A549 (cell line): ENCODE data around the gene CCL4. TPM values are rescaled to one million over a fixed set of nuclear protein-coding genes. Genes with fewer than 3 reads are reported as not detected.
A peak's percentile ranks its signal among the peaks of the same experiment; 100 is the strongest.
"Not testable (repeated sequence)": the region's sequence is repeated elsewhere in the genome, so short reads cannot be mapped to it uniquely, and the experiment has no call there.

Experiments used
- ATAC-seq, 2 experiments: fragments of 200-7000 bp in 1 of 2; fragments of >200 bp in 1 of 2; cut with Nextera tagmentation in 1 of 2; cut with Tn5 transposase in 1 of 2; 3 replicates each; pipeline versions ENCODE4 v1.8.0 to v1.9.1; 2018 to 2020; ENCODE audit warnings: mild to moderate bottlenecking in 1 of 2, moderate library complexity in 1 of 2
- CTCF ChIA-PET: fragments of 300-600 bp; sonication (Branson Sonifier 250); formaldehyde crosslinking; extraction: SDS; loops from one replicate; lab custom pipeline; 2021; ENCODE audit warnings: antibody characterized with exemption, inconsistent platforms; lab: Yijun Ruan, JAX
- POLR2A ChIA-PET: fragments of 350-600 bp; formaldehyde crosslinking; extraction: SDS; loops from one replicate; lab custom pipeline; 2021; ENCODE audit warnings: antibody characterized with exemption, inconsistent platforms; lab: Yijun Ruan, JAX
- DNase-seq, 2 experiments: peaks; one replicate each; pipeline versions ENCODE4 v3.0.0 to v3.0.0-alpha.2; 2011 to 2016; ENCODE audit warnings: low read depth in 1 of 2, low spot score in 1 of 2
- FAIRE-seq: peaks from 2 replicates; lab custom pipeline; 2011; peaks lifted over from hg19 to GRCh38; lab: Jason Lieb, UNC
- H3K27ac ChIP-seq, 2 experiments: fragments of >200 bp; sonication (Bioruptor Twin); formaldehyde crosslinking; 3 replicates each; pipeline ENCODE4 v1.5.1; 2016 to 2017
- H3K4me1 ChIP-seq: fragments of >200 bp; sonication (Bioruptor Twin); formaldehyde crosslinking; 3 replicates; pipeline ENCODE4 v1.6.1; 2016
- H3K4me2 ChIP-seq: fragments of >200 bp; sonication (Bioruptor Twin); formaldehyde crosslinking; 3 replicates; pipeline ENCODE4 v1.6.1; 2016
- H3K4me3 ChIP-seq: fragments of >200 bp; sonication (Bioruptor Twin); formaldehyde crosslinking; 3 replicates; pipeline ENCODE4 v1.5.1; 2016
- H3K9me3 ChIP-seq: fragments of >200 bp; sonication (Bioruptor Twin); formaldehyde crosslinking; 3 replicates; pipeline ENCODE4 v1.6.1; 2016
- ATOH8 ChIP-seq: fragments of 250-450 bp; sonication (Bioruptor Pico); IDR thresholded peaks from 2 replicates; pipeline ENCODE4 v1.5.0; 2020; ENCODE audit warnings: low read depth, mild to moderate bottlenecking, moderate library complexity
- BHLHE40 ChIP-seq: IDR thresholded peaks from 2 replicates; pipeline ENCODE4 v1.6.1; 2012; ENCODE audit warnings: low read depth, low read length, inconsistent platforms
- HDAC2 ChIP-seq: fragments of 200-600 bp; sonication (generic); IDR thresholded peaks from 2 replicates; pipeline ENCODE4 v1.6.1; 2016
- HMGXB4 ChIP-seq: fragments of 250-450 bp; sonication (Bioruptor Pico); IDR thresholded peaks from 2 replicates; pipeline ENCODE4 v1.5.0; 2021; ENCODE audit warnings: mild to moderate bottlenecking, moderate library complexity, borderline replicate concordance
- HOXA7 ChIP-seq: fragments of 250-450 bp; sonication (Bioruptor Pico); IDR thresholded peaks from 2 replicates; pipeline ENCODE4 v1.5.0; 2020; ENCODE audit warnings: mild to moderate bottlenecking, moderate library complexity
- KDM1A ChIP-seq: fragments of 200-600 bp; sonication (generic); IDR thresholded peaks from 2 replicates; pipeline ENCODE4 v1.6.1; 2016; ENCODE audit warnings: low read depth, mild to moderate bottlenecking
- MYC ChIP-seq: IDR thresholded peaks from 2 replicates; pipeline ENCODE4 v1.6.1; 2012; ENCODE audit warnings: mild to moderate bottlenecking, inconsistent platforms, low read length, improper control_type of control experiment, borderline replicate concordance
- NFE2L2 ChIP-seq: fragments of 150-350 bp; conservative IDR thresholded peaks from 2 replicates; pipeline ENCODE4 v1.6.1; 2014; ENCODE audit warnings: low read length
- NPAS2 ChIP-seq: fragments of 250-450 bp; sonication (Bioruptor Pico); IDR thresholded peaks from 2 replicates; pipeline ENCODE4 v1.8.0; 2022; ENCODE audit warnings: mild to moderate bottlenecking, moderate library complexity, borderline replicate concordance
- PBX3 ChIP-seq: IDR thresholded peaks from 2 replicates; pipeline ENCODE4 v1.6.1; 2012
- PHF8 ChIP-seq: fragments of 200-600 bp; sonication (generic); IDR thresholded peaks from 2 replicates; pipeline ENCODE4 v1.6.1; 2016; ENCODE audit warnings: low read depth, mild to moderate bottlenecking, antibody characterized with exemption, moderate library complexity, borderline replicate concordance
- RCOR1 ChIP-seq: fragments of 150-350 bp; IDR thresholded peaks from 2 replicates; pipeline ENCODE4 v1.6.1; 2014; ENCODE audit warnings: antibody characterized with exemption, low read length, low read depth
- SMC3 ChIP-seq: fragments of >200 bp; sonication (Bioruptor Twin); formaldehyde crosslinking; IDR thresholded peaks from 3 replicates; pipeline ENCODE4 v1.6.1; 2018; ENCODE audit warnings: inconsistent platforms
- SREBF2 ChIP-seq: fragments of 450-650 bp; IDR thresholded peaks from 2 replicates; pipeline ENCODE4 v1.6.1; 2014; ENCODE audit warnings: mild to moderate bottlenecking, moderate library complexity
- ZC3H11A ChIP-seq: fragments of 450-650 bp; IDR thresholded peaks from 2 replicates; pipeline ENCODE4 v1.6.1; 2014; ENCODE audit warnings: antibody characterized with exemption, mild to moderate bottlenecking
- WGBS: methylation state at CpG from one replicate; pipeline ENCODE4 v1.1.6; 2017; ENCODE audit errors: missing lambda C conversion rate; 5-methylcytosine and 5-hydroxymethylcytosine counted together
- polyA plus RNA-seq, 4 experiments: library from polyadenylated mRNA; depleted of rRNA in 3 of 4; stranded (reverse); fragments of >200 nt; fragmentation: RNase III in 1 of 4; extraction: RNeasy Plus Mini Kit Qiagen cat#74134 plus additional on column Dnase treatment in 1 of 4; gene quantifications; 2 replicates in 3 of 4; 3 replicates in 1 of 4; pipeline ENCODE4 v1.2.3, GENCODE V29; 2011 to 2017

The CCL4 gene
- polyA plus RNA-seq, 2 of the 4 experiments (the other 2 are of a cell fraction), result not detected

- Histone ChIP-seq H3K9me3 (no peaks in the 10 kb centered on the region), H3K4me1 (no peaks in the 10 kb centered on the region), H3K27ac (no peak overlapping the region), H3K4me3 (no peak overlapping the region), H3K4me2 (no peak overlapping the region)
- TF ChIP-seq SREBF2 (no peak), PHF8 (no peak), BHLHE40 (no peak), HMGXB4 (no peak), PBX3 (no peak), KDM1A (no peak), ZC3H11A (no peak)
- FAIRE-seq (no peak), DNase-seq (no peak), ATAC-seq (peak in 1 of 2 experiments; percentile 32; a peak in 1 of 6 replicates)
- ChIA-PET POLR2A (no interaction called here), CTCF (no interaction called here)
- WGBS, result 41% methylated on average over 7 of the region's 7 CpGs
Observed at GRCh38 chr17:36094746-36095145, 8.9 kb upstream of the CCL4 start.

- ATAC-seq (no peak), DNase-seq (no peak), FAIRE-seq (no peak)
- H3K4me3 ChIP-seq, result no peak overlapping the region
- no peak overlapping the region for H3K4me2 ChIP-seq
- TF ChIP-seq RCOR1, result no peak
- TF ChIP-seq ATOH8 (CRISPR knock-in tag), result no peak
- no peak for TF ChIP-seq PHF8
- TF ChIP-seq MYC, result no peak
- no peak for TF ChIP-seq HMGXB4
- TF ChIP-seq SMC3, result no peak
- TF ChIP-seq NPAS2 (CRISPR knock-in tag), result no peak
- TF ChIP-seq HOXA7, result no peak
- no peak for TF ChIP-seq NFE2L2
- TF ChIP-seq SREBF2, result no peak
- no peak for TF ChIP-seq HDAC2
- CTCF ChIA-PET, result no interaction called here
- no peaks in the 10 kb centered on the region for H3K4me1 ChIP-seq
- H3K27ac ChIP-seq, result no peak overlapping the region
- POLR2A ChIA-PET, result no interaction called here
- WGBS, result 12% methylated on average over 1 of the region's 1 CpG
- H3K9me3 ChIP-seq, result no peaks in the 10 kb centered on the region
Observed at GRCh38 chr17:36095992-36096391, 7.6 kb upstream of the CCL4 start.

GRCh38 chr17:36099004-36099403, 4.6 kb upstream of the CCL4 start:
- POLR2A ChIA-PET, CTCF ChIA-PET: not testable (repeated sequence)

GRCh38 chr17:36104246-36104645, 619 bp downstream of the CCL4 start:
- not testable (repeated sequence) for H3K4me3 ChIP-seq, H3K4me2 ChIP-seq, H3K27ac ChIP-seq, H3K9me3 ChIP-seq, ATAC-seq, DNase-seq, H3K4me1 ChIP-seq, FAIRE-seq
- CTCF ChIA-PET, result interaction anchor here (1.4 kb wide), 1 partner anchor 32 kb away, joined by 3 read pairs; no protein-coding TSS in a partner anchor
- POLR2A ChIA-PET, result interaction anchor here (0.6 kb wide), 1 partner anchor 18 kb away, joined by 5 read pairs; no protein-coding TSS in a partner anchor
- WGBS, result 39% methylated on average over 7 of the region's 7 CpGs

More at GRCh38 chr17:36099004-36099403, 4.6 kb upstream of the CCL4 start:
- H3K9me3 ChIP-seq, FAIRE-seq, H3K4me1 ChIP-seq, ATAC-seq, H3K27ac ChIP-seq, H3K4me3 ChIP-seq, H3K4me2 ChIP-seq, DNase-seq: not testable (repeated sequence)
- 10% methylated on average over 1 of the region's 1 CpG for WGBS
